NCI-H2029 treated with DMSO at 0.1 percent for 48 hours (cell line): ENCODE results near the gene RTL1.

Experiments used
- DNase-seq: peaks from one replicate; lab custom pipeline; 2025; lab: John Stamatoyannopoulos, UW

Gene RTL1

DNA sequence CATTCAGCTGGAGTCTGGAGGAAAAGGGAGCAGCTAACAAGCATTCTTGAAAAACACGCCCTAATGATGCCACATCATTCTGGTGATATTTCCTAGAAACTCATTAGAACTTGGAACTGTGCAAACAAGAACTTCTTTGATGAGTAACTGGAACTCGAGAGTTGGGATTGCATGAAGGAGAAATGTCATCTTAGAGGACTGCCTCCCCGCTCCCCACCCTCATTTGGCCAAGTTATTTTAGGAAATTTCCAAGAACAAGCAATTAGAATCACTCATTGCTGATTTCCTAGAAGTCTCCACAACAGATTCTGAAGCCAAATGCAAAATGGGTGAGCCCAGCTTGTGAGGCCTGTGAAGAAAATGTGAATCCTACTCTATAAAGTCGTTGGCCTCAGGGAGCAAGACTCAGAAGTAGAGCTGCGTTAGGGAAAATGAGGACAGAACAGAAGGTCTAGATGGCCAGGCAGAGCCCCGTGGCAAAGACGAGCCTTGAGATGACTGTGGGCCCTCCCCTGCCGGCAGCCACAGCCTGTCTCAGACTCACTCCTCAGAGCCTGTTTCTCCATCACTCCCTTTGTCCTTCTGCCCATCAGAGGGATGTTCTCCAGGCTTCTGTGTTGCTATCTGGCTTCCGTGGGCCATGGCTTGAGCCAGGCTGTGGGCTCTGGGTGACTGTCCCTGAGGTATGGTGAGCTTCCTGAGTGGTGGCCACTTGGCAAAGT, 38.4 kb downstream of the RTL1 start:
- DNase-seq, result no peak

DNA sequence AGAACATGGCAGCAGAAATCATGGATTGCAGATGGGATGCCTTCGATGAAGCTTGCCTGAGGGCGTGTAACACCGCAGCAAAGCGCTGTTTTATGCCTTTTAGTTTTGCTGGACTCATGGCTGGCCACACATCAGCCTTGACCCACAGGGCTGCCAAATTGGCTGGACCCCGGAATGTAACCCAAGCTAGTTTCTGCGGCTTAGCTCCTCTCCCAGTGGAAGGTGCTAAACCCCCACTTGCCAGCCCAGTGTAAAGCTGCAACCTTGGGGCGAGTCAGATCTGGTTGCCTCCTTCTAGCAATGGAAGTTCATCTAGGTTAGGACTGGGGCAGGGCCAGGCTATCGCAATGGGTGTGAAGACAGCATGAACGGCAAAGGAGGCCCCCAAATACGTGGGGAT, 39.3 kb downstream of the RTL1 start:
- no peak for DNase-seq

DNA sequence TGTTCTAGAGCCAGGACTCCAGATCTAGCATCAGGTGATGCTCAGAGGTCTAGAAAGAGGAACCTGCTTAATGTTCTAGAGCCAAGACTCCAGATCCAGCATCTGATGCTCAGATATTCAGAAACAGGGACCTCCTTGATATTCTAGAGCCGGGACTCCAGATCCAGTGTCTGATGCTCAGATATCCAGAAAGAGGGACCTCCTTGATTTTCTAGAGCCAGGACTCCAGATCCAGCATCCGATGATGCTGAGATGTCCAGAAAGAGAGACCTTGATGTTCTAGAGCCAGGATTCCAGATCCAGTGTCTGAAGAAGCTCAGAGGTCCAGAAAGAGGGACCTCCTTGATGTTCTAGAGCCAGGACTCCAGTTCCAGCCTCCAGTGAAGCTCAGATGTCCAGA, 40.7 kb downstream of the RTL1 start:
- DNase-seq, result no peak

DNA sequence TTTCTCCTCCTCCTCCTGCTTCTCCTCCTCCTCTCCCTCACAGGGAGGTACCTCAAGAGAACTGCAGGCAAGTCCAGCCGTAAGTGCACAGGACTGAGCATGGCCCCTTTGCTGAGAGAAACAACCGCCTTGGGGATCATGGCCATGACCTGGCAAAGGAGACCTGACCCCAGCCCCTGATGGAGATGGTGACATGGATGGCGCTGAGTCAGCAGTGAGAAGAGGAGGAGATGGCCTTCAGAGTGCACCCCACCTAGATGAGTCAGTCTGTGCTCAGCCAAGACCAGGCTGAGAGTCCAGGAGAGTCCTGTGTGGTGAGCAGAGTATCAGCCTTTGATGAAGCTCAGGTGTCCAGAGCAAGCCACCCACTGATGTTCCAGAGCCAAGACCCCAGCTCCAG, 41.2 kb downstream of the RTL1 start:
- no peak for DNase-seq

DNA sequence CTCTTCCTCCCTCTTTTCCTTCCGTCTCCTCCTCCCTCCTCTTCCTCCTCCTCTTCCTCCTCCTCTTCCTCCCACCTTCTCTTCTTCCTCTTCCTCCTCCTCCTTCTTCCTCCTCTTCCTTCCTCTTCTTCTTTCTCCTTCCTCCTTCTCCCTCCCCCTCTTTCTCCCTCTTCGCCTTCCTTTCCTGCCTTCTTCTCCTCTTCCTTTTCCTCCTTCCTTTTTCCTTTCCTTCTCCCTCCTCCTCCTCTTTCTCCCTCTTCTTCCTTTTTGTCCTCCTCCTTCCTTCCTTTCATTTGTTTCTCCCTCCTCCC, 41.6 kb downstream of the RTL1 start:
- no peak for DNase-seq

DNA sequence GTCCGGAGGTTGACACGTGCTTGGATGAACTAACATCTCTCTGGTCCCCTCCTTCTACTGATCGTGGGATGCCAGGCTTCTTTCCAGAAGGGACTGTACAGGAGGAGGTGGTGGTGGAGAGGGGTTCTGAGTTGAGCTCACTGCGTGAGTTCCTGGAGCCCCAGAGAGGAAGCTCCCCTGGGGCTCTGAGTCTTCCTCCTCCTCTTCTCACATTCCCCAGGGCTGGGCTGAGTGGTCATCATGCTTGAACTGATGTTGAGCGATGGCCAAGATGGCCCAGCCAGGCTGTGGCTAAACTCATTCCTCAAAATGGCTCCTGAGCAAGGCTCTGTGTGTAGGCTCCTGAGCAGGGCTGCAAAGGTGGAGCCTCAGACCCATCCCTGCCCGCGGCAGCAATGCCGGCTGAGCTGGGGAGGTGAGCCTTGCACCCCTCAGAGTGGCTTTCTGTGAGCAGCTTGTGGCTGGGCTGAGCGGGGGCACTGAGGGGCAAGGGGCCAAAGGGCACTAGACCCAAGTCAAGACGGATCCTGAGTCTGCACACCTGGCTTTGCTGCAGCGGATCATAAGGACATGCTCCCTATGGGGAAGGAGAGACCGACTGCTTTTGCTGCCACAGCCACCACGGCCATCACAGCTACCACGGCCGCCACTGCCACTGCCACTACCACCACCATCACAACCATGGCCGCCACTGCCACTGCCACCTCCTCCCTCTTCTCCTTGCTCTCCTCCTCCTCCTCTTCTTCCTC, 42.2 kb downstream of the RTL1 start:
- no peak for DNase-seq

DNA sequence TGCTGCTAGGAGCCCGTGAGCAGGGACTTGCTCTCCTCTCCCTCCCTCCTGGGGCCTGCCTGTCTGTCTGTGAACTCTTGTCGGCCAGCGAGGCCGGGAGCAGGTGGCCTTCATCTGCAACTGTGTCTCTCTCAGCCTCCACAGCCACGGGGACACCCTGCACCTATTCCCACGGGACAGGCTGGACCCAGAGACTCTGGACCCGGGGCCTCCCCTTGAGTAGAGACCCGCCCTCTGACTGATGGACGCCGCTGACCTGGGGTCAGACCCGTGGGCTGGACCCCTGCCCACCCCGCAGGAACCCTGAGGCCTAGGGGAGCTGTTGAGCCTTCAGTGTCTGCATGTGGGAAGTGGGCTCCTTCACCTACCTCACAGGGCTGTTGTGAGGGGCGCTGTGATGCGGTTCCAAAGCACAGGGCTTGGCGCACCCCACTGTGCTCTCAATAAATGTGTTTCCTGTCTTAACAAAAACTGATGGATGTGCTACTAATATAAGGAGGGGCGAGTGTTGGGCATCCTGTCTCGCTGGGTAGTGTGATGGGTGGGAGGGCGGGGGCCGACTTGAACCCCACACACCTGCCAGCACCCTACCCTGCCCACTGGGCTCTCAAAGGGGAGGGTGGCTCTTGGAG, 42.9 kb downstream of the RTL1 start:
- DNase-seq, result no peak

DNA sequence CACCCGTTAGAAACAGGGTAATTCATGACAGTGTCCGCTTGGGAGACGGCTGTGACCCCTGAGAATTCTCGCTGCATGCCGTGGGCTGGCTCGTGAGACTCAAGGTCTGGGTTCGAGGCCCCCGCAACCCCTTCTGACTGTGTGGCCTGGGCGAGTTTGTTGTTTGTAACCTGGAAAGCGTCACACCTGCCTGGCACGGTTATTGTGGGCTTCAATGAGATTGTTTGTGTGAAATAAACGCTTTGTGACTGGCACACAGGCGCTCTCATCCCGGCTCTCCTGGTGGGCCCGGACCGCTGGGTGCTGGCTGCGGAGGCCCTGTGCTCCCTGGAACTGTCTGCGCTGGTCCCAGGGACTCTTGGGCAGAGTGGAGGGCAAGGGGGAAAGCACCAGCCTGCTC, 43.7 kb downstream of the RTL1 start:
- DNase-seq, result no peak

DNA sequence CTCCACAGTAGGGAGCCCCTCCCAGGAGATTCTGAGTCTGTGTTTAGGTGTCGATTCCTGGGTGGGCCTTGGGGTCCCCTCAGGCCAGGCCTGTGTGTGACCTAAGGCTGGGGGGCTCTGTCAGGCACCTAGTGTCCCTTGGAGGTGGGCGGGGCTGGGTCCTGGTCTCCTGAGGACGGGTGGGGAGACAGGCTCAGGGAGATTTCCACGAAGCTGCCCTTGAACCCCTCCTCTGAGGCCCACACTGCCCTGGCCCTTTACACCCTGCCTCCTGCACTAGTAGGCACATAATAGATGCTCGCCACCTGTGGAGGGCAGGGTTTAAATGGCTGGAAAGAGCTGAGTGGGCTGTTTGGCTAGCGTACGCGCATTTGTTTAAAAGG, 44.7 kb downstream of the RTL1 start:
- DNase-seq, result no peak

DNA sequence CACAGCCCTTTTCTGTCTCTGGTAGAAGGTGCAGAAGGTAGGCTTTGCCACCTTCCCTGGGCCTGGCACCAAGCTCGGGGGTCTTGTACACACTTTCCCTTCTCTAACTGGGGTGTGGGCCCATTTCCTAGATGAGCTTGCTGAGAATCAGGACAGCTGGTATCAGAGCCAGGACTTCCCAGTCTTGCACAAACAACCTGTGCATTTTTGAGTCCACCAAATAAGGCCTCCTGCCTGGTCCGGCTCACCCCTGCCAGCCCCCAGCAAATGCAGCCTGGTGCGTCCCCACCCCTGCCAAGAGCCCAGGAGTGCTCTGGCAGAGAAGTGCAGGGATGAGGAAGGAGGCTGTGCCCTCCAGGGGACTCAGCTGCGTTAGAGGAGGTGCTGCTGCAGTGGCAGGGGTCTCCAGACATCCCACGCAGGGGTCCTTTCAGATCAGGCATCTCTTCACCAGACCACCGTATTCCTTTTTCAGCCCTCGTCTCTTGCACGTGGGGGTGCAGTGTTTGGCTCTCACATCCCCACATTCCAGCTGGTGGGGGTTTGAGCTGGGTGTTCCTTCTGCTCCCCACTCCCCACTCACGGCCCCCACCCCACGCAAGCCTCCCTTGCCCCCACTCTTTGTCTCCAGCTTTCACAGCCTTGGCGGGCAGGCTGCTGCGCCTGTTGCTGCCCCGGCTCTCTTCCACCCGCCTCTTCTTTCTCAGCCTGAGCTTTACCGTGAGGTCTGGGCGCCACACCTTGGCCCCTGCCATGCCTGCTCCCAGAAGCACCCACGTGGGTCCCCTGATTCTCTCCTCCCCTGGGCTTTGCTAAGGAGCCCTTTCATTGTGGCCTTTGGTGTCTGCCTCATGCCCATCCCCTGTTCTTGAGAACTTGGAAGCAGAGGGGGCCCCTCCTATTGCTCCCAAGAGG, 45.3 kb downstream of the RTL1 start:
- no peak for DNase-seq

DNA sequence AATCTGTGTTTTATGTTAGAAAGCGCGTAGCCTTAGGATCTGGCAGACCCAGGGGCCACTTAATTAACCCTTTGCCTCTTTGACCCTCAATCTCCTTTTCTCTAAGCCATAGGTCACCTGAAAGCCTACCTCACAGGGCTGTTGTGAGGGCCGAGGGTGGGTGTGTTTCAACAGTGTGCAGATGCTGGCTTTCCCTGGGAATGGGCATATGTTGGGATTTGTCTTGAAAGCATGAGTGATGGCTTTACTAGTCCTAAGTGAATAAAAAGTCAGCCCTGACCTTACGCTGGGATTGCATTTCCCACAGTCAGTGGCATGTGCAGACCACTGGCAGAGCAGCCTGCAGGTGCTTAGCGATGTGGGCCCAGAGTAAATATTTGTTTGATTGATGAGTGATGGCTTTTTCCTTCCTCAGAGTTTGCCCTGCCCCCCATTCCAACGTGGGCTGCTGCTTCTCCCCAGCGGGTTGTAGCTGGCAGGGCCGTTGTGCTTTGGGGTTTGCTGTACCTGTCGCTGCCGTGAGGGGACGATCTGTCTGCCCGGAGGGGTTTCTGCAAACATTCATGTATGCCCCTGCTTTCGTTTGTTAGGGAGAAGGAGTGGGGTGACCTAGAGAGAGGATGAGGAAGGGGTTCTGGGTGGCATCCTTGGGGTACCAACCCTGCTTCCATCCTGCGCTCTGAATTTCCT, 46.1 kb downstream of the RTL1 start:
- DNase-seq, result no peak

DNA sequence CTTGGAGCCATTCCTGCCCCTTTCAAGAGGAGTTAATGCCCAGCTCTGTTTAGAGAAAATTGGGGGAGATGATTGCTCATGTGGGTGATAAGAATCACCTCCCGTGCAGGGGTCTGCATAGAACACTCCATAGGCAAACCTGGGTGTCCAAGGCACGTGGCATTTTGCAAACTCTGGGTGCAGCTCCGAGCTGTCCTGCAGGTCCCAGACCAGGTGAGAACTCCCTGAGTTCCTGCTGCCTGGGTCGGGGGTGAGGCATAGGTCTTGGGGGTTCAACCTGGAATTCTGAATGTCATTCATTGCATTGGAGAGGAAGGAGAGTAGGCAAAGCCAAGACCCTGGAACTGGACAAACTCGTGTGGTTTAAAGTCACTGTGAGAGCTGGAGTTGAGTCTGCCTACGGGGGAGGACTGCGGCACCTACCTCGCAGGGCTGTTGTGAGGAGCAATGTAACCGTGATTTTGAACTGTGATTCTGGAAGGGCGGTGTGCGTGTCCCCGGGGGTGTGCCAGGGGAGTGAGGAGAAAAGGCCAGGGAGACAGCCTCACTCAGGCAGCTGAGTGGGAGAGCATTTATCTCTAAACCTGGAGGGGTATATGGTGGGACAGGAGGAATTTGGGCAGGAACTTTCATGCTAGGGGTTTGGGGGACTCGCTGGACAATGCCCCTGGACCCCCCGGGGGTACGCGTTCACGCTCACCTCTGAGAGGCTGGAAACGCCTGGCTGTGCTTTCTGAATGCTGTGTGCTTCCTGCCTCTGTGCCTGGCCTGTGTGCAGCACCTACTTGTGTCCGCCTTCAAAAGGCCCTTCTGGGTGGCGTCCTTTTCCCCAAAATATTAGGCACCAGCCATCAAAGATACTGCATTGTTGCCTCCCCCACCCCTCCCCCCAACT, 47.2 kb downstream of the RTL1 start:
- DNase-seq, result no peak

DNA sequence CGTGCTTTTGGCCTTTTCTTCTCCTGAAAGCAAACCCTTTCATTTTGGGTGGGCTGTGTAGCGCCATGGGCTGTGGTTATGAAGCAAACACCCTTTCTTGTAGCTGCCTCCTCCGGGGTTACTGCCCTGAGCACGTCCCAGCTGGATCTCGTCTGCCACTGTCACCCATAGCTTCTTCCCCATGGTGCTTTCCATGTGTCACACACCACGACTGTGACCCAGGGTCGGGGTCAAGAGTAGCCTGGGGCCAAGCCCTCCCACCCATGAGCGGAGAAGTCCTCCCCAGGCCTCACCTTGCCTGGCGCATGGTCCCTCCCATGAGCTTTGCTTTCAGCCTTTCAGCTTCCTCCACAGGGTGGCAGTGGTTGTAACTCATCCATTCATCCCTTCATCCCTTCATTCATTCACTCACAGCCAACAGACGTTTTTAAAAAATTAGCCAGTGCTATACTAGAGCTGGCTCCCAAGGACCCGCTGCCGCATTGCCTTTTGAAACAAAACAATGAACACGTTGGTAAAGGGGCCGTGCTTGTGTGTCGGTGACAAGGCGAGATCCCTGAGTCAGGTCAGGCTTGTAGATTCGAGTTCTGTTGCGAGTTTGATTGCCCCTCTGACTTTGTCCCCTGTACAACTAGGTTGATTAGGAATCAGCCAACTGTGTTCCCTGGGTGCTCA, 48.1 kb downstream of the RTL1 start:
- no peak for DNase-seq

DNA sequence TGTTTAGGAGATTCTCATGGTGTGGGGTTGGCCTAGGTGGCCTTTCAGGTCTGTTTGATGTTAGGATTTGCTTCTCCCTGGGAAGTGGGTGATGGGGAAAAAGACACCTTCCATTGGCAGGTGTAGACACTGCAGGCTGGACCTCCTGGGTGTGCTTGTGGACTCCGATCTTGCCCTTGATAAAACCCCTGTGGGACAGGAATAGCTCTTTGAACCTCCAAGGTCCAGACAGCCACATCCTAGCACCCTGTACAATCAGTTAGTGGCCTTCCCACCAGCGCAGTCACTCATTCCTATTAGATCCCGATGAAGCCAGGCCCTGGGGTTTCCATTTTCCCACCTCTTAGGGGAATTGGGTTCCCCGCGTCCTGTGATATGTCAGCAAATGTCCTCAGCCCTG, 49.1 kb downstream of the RTL1 start:
- no peak for DNase-seq

DNA sequence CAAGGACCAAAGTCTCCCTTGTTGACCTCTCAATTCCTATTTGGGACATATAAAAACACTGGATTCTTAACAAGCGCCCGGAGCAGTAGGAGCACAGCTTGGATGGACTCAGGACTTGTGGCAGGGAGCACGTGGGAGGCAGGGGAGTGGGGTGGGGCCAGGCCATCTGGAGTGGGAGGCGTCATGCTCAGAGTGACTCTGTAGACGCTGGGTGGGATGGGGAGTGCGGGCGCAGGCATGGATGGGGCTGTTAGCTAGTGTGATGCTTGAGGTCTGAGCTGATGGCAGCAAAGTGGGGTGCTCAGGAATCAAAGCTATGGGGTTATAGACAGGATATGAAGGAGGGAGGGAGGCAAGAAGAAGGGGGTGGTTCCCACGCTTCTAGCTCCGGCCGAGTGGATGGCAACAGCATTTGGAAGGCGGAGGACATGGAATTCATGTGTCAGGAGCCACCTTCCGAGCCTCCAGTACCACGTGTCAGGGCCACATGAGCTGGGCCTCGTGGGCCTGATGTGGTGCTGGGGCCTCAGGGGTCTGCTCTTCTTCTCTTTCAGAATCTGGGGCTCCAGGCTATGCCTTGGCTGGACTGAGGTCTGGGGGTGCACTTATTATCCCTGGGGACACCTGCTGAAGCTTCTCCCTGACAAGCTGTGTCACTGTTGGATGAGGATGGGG, 51.4 kb downstream of the RTL1 start:
- no peak for DNase-seq

DNA sequence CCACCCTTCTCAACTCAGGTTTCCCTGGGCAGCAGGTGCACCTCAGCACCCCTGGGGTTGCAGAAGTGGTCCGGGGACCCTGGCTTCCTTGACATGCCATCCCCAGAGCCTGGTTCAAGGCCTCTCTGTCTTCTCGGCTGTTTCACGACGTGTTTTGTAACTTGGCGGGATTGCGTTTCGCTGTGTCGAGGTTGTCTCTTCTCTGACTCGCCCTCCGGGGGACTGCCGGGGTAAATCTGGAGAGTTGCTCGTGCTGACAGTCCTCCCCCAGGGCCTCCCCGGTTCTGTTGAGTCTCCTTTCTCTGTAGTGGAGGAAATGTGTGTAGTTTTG, 52.0 kb downstream of the RTL1 start:
- no peak for DNase-seq

DNA sequence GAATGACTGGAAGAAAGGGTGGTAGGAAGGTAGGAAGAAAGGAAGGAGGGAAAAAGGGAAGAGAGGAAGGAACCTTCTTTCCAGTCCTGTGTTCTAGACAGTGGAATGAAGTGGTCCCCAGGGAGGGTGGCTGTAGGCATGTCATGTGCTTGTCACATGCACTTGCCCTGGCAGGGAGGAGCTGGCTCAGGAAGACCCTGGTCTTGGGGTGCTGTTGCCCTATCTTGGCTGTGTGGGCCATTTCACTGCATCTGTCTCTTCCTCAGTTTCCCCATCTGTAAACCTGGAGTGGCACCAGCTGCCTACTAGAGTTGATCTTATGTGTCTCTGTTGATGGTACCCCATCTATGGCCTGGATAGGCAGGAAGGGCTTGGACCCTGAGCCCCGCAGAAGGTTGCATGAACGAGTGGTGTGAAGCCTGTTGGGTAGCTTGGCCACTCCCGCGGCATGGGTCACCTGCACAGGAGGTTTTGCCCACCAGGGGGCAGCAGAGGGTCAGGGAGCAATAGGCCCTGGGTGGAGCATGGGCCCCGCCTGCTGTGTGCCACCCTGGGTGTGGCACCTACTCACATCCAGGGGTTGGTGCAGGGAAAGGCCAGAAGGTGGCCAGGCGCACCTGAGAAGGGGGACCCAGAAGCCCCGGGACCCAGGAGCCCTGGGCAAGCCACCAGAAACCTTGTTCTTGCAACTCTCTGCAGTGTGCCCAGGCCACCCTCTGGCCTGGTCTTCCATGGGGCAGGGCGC, 52.5 kb downstream of the RTL1 start:
- peak; percentile 26 for DNase-seq

DNA sequence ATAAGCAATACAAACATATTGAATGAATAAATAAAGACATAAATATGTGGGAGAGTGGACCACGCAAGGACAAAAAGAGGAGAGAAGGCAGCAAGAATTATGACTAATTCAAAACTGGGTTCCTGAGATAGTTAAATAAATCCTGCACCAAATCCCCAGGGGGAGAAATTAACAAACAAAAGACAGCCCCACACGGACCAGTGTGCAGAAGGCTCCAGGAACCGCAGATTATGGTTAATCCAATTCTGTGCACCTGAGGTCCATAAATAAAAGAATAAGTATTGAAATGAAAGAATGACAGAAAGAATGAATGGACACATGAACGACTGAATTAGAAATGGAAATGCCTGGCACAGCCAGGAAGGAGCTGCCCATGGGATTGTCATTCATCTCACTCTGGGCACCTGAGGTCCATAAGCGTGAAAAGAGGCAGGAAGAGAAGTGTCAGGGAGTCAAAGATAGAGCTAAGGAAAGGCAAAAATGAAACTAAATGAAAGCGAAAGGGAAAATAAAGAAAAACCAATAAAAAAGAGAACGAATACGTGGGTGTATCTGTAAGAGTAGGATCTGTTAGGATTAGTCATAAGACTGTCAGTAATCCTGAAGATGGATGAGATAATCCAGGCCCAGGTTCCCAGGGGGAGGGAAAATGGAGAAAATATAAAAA, 54.3 kb downstream of the RTL1 start:
- no peak for DNase-seq
